GM19351 (cell line): ENCODE measurements around the gene DENND1A.
"Not testable (repeated sequence)": the region's sequence is repeated elsewhere in the genome, so short reads cannot be mapped to it uniquely, and the experiment has no call there.

Source experiments
- ATAC-seq: cut with Tn5 transposase; IDR thresholded peaks from one replicate; pipeline ENCODE4 v1.9.1; 2021; ENCODE audit warnings: mild to moderate bottlenecking, moderate library complexity; ENCODE audit not compliant: unreplicated experiment

The DENND1A gene

GRCh38 chr9:123335986-123336329 is 594.0 kb downstream of the DENND1A start:
- no peak for ATAC-seq

- no peak for ATAC-seq
These were observed 594.5 kb downstream of the DENND1A start for GRCh38 chr9:123335193-123335985.

- no peak for ATAC-seq
These were observed 595.3 kb downstream of the DENND1A start for GRCh38 chr9:123334639-123335038.

GRCh38 chr9:123333058-123333669 is 596.8 kb downstream of the DENND1A start:
- not testable (repeated sequence) for ATAC-seq

GRCh38 chr9:123331346-123332060 is 598.4 kb downstream of the DENND1A start:
- no peak for ATAC-seq
